HL-60/S4 treated with phorbol 12-myristate 13-acetate at 8.2 ng/mL for 4 days and 3 days (cell line): ENCODE measurements around the gene PRKAR1A.
"Not testable (repeated sequence)": the region's sequence is repeated elsewhere in the genome, so short reads cannot be mapped to it uniquely, and the experiment has no call there.

Source experiments
- in situ Hi-C: fragments of 300-500 bp; cut with MboI; formaldehyde crosslinking; loops from 2 replicates; pipeline ENCODE4 v1.15.0; 2022; ENCODE audit warnings: low sequenced_read_pairs

PRKAR1A gene

DNA sequence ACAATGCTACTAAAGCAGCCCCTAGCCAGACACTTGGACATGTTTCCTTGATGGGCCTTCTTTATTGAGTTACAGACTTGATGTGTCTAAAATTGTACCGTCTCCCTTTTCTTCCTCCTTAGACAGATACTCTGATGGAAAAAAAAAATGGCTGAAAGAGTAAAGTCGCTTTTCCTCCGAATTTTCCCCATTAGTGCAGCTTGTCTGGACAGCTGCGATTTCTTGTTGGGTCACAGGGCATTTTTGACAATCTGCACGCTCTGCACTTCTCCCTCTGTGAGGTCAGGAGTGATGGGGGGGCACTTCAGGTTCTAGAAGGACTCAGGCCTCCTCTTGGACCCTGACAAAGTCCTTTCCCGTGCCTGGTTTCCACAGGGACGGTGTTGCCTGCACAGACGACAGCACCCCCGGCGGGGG lies 968 bp upstream of the PRKAR1A start:
- in situ Hi-C loops, result no loop called here

DNA sequence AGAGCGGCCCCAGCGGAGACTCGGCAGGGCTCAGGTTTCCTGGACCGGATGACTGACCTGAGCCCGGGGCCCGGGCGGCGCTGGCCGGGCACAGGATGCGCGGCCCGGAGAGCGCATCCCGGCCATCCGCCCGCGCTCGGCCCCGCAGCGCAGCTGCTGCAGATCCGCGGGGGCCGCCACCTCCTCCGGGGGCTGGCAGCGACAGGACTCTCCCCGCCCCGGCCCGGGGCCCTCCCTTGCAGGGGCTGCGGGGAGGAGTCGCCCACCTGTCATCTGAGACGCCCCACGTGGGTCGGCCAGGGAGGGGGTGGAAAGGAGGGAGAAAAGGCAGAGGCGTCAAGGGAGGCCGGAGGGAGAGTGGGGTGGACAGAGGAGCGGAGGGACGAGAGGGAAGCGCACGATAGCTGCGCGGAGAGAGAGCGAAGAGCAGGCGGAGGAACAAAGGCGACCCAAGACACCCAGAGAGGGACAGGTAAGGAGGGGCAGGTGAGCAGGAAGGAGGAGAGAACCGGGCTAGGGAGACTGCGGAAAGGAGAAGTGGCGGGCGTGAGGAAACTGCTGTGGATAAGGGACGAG lies 471 bp upstream of the PRKAR1A start:
- in situ Hi-C loops, result no loop called here

DNA sequence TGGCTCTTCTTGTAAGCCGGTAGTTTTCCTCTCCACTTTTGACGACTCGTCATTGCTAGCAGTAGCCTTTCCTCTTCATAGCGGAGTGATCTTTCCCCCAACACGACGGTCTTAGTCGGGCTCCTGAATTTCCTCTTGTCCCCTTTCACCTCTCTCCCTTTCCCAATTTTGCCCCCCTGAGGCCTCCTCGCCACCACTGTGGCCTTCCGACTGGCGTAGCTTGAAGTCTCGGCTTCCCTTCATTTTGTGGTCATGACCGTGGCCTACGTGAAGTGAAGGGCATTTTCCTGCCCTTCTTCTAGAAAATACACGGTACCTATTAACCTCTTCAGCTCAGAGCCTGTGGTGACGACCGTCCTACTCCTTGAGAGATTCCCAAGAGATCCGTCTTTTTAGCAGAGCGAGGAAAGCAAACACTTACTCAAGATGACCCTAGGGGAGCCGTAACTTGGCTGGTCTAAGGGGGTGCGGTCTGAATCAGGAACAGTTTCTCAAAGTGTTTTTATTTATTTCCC lies 787 bp downstream of the PRKAR1A start:
- in situ Hi-C loops, result no loop called here

DNA sequence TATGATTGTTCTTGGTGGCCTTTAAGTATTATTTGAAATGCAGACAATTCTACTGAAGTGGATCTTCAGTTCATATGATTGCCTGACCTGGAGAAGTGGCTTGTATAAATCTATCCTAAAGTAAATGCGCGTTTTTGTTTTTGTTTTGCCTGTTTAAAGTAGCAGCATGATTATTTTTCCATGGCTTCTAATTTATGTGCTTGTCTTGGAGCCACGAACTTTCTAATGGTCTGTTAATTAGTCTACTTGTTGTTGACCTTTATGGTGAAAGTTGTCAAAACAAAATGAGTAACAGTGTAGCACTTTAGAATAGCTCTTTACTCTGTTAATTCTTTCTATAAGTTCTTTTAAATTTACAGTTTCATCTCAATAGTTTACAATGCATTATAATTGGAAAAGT lies 1.7 kb downstream of the PRKAR1A start:
- in situ Hi-C loops, result no loop called here

DNA sequence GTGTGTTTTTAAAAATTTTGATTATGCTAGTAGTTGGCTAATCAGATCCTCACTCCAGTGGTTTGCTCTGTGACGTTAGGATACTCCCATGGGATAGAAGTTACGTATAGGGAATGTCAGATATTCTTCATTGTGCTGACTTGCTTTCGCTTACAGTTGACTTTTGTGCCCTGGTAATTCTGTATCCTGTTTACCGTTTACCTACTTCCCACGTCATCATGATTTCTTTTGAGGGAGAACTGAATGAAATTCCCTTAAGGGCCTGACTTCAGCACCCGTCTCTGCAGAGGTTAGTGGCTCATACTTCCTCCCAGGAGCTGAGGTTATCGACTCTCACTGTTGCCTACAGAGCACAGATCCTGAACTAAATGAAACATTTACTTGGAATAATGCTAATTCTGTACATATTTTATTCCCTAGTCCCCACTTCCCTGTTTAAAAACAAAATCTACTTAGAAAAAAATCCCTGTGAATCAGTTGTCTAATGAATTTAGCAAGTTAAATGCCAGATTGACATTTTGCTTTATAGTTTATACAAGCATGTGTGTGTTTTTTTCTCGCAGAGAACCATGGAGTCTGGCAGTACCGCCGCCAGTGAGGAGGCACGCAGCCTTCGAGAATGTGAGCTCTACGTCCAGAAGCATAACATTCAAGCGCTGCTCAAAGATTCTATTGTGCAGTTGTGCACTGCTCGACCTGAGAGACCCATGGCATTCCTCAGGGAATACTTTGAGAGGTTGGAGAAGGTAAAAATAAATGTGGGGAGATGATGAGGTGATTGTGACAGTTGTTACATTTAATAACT lies 2.8 kb downstream of the PRKAR1A start:
- in situ Hi-C loops, result no loop called here

DNA sequence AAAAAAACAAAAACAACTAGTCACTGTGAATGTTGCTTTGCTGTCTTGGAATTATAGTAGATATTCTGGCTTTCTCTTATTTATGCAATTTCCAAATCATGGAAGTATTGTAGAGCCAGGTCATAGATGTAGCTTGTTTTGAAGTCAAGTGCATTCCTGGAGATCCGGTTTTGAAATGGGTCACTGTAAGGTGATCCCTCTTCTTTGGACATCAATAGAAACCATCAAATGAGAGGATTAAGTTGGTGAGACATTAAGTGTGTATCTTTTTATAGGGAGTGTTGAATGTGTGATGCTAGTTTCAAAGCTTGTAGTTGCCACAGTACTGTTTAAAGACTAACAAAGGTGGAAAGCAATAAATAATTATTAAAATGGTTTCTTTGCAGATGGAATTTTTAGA lies 4.5 kb downstream of the PRKAR1A start:
- in situ Hi-C loops, result no loop called here

DNA sequence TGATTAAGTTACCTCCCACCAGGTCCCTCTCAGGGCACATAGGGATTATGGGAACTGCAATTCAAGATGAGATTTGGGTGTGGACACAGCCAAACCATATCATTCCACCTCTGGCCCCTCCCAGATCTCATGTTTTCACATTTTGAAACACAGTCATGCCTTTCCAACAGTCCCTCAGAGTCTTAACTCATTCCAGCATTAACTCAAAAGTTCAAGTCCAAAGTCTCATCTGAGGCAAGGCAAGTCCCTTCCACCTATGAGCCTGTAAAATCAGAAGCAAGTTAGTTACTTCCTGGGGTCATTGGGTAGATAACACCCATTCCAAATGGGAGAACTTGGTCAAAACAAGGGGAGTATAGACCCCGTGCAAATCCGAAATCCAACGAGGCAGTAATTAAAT lies 5.4 kb downstream of the PRKAR1A start:
- in situ Hi-C loops, result not testable (repeated sequence)

DNA sequence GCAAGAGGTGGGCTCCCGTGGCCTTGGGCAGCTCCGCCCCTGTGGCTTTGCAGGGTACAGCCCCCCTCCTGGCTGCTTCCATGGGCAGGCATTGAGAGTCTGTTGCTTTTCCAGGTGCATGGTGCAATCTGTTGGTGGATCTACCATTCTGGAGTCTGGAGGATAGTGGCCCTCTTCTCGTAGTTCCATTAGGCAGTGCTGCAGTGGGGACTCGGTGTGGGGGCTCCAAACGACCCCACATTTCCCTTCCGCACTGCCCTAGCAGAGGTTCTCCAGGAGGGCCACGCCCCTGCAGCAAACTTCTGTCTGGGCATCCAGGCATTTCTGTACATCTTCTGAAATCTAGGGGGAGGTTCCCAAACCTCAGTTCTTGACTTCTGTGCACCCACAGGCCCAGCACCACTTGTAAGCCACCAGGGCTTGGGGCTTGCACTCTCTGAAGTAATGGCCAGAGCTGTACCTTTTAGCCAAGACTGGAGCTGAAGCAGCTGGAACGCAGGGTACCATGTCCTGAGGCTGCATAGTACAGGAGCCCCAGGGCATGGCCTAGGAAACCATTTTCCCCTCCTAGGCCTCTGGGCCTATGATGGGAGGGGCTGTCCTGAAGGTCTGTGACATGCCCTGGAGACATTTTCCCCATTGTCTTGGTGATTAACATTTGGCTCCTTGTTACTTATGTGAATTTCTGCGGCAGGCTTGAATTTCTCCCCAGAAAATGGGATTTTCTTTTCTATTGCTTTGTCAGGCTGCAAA lies 6.0 kb downstream of the PRKAR1A start:
- in situ Hi-C loops, result no loop called here

DNA sequence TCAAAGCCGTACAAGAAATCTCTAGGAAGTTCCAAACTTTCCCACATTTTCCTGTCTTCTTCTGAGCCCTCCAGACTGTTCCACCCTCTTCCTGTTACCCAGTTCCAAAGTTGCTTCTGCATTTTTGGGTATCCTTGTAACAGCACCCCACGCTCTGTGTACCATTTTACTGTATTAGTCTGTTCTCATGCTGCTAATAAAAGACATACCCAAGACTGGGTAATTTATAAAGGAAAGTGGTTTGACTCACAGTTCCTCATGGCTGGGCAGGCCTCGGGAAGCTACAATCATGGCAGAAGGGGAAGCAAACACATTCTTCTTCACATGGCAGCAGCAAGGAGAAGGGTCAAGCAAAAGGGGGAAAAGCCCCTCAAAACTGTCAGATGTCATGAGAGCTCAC lies 6.8 kb downstream of the PRKAR1A start:
- in situ Hi-C loops, result not testable (repeated sequence)

DNA sequence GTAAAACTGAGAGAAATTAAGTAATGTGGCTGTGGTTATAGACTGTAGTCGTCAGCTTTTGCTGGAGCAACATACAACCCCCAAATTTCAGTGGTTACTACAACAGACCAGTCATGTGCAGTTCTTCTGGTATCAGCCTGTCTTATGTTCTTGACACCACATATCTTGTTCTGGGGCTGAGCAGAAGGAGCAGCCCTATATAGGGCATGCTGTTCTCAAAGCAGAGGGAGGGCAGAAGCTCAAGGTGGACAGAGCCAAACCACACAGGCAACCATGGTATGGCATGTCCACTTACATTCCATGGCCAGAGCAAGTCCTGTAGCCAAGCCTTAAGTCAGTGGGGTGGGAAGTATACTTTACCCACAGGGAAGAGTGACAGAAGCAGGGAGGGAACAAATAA lies 7.7 kb downstream of the PRKAR1A start:
- in situ Hi-C loops, result no loop called here

DNA sequence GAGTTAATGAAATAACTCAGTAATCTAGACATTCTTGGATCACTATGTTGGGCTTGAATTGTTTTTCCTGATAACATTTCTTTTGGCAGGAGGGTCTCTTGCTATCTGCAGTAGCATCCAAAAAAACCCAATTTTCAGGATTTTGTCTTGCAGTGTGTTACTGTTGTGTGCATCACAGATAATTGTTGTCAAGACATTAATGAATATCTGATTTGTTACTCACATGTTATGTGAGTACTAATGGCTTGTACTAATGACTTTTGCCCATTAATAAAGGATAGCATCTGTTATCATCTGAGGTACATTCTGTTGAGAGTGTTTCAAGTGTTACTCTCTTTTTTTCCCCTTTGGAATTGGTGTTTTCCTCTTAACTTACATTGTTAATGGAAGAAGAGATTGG lies 10.0 kb downstream of the PRKAR1A start:
- in situ Hi-C loops, result no loop called here

DNA sequence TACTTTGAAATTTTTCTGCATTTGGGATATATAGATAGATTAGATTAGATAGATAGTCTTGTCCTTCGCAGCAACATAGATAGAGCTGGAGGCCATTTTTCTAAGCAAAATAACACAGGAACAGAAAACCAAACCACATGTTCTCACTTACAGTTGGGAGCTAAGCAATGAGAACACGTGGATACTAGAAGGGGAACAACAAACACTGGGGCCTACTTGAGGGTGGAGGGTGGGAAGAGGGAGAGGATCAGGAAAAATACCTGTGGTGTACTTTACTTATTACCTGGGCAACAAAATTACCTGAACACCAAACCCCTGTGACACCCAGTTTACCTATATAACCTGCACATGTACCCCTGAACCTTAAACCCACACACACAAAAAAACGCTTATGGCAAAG lies 14.3 kb downstream of the PRKAR1A start:
- in situ Hi-C loops, result loop anchor here (25.0 kb wide), 2 partner anchors 236 to 711 kb away; partner anchors contain the start of gene ABCA10

DNA sequence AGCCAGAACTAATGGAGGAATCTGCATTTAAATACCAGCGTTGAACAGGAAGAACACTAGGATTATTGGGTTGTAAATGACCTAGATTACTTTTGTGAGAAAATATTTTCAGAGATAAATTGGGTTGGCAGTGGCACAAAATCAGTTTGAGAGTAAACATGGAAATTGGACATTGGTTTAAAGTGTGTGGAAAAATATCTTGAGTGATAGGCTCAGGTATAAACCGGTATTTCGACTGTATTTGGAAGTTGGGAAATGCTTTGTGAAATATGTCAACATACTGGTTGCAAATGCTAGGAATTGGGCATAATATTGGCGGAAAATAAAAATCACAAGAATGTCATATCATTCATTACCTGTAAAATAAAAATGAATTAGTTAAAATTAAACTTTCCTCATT lies 15.1 kb downstream of the PRKAR1A start:
- in situ Hi-C loops, result loop anchor here (25.0 kb wide), 2 partner anchors 235 to 710 kb away; partner anchors contain the start of gene ABCA10

DNA sequence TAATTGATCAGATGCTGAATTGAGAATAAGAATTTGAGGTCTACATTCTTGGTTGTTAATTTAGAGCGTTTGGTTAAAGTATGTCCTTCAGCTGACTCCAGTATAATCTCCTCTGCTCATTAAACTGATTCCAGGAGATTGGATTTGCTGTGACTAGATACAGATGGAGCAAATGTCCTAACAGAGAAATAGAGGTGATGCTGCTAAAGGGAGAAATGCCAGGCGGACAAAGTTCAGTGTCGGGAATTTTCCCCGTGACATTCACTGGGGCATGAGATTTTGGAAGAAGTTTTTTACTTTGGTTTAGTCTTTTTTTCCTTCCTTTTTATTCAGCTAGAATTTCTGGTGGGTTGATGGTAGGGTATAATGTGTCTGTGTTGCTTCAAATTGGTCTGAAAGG lies 19.0 kb downstream of the PRKAR1A start:
- in situ Hi-C loops, result loop anchor here (25.0 kb wide), 2 partner anchors 231 to 706 kb away; partner anchors contain the start of gene ABCA10

DNA sequence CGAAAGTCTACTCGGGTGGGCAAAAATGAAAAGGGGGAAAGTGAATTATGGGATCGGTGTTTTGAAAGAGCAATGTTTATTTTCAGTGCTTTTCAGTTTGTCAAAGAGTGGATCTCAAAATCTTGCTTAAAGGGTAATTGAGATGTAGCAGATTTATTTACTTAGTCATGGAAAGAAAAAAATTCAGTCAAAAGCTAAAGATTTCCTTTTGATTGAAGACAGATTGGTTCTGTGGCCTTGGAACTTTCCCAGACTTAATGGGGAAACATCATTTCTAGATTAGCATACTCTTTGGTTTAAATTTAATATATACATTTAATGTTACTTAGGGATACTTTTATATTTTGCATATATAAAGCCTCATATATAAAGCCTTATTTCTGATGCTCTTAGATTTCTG lies 20.6 kb downstream of the PRKAR1A start:
- in situ Hi-C loops, result loop anchor here (25.0 kb wide), 2 partner anchors 229 to 704 kb away; partner anchors contain the start of gene ABCA10

DNA sequence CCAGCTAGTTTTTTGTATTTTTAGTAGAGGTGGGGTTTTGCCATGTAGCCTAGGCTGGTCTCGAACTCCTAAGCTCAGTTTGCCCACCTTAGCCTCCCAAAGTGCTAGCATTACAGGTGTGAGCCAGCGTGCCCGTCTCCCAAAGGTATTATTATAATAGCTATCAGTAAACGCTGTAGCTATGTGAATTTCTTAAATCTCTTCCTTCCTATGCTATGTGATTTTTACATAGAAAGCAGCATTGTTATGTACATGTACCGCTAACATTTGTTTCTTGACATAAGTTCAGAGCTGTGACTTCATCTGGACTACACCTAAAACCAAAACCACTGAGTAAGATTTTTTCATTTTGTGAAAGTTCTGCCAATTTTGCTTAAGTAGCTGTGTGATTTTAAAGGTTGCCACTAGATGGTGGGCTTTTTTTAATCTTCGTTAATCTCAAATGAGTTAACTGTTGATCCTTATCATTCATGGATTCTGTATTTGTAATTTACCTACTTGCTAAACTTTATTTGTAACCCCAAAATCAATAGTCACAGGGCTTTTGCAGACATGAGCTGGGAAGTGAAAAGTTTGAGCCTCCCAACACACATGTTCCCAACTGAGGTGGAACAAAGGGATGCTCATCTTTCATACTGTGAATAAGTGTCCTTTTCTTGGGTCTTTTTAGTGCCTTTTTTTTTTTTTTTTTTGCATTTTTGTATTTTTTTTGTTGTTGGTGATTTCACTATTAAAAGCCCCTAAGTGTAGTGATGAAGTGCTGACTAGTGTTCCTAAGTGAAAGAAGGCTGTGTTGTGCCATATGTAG lies 21.9 kb downstream of the PRKAR1A start:
- in situ Hi-C loops, result loop anchor here (25.0 kb wide), 2 partner anchors 228 to 703 kb away; partner anchors contain the start of gene ABCA10

DNA sequence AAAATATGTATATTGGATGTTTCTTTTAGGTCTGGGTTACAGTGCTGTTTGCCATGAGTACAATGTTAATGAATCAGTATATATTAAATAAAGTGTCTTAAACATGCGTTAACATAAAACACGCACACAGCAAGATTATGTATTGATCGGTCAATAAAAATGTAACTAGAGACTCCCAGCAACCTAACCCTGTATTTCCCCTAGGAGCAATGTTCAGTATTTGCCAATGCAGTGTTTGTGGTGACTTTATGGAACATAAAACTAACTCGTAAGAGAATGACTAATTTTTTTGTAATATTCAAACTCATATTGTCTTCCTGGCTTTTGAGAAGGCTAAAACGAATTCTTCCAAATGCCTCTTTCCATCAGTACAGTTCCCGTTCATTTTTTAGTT lies 22.5 kb downstream of the PRKAR1A start:
- in situ Hi-C loops, result loop anchor here (25.0 kb wide), 2 partner anchors 228 to 703 kb away; partner anchors contain the start of gene ABCA10

DNA sequence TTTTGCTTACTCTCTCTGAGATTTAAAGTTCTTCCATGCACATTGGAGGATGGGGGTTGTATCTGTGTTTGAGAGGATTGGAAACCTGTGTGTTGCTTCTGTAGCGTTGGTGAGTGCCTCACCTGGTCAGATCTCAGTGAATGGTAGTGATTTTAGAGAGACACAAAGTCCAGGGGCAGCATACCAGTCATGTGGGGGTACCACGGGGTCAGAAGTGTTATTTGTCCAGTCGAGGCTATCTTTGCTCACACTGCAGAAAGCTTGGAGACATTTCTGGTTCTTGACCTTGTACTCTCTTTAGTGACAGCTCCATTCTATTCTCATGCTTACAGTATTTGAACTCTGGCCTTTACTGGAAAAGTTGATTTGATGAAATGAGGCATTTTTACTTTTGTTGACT lies 23.7 kb downstream of the PRKAR1A start:
- in situ Hi-C loops, result loop anchor here (25.0 kb wide), 2 partner anchors 226 to 701 kb away; partner anchors contain the start of gene ABCA10

DNA sequence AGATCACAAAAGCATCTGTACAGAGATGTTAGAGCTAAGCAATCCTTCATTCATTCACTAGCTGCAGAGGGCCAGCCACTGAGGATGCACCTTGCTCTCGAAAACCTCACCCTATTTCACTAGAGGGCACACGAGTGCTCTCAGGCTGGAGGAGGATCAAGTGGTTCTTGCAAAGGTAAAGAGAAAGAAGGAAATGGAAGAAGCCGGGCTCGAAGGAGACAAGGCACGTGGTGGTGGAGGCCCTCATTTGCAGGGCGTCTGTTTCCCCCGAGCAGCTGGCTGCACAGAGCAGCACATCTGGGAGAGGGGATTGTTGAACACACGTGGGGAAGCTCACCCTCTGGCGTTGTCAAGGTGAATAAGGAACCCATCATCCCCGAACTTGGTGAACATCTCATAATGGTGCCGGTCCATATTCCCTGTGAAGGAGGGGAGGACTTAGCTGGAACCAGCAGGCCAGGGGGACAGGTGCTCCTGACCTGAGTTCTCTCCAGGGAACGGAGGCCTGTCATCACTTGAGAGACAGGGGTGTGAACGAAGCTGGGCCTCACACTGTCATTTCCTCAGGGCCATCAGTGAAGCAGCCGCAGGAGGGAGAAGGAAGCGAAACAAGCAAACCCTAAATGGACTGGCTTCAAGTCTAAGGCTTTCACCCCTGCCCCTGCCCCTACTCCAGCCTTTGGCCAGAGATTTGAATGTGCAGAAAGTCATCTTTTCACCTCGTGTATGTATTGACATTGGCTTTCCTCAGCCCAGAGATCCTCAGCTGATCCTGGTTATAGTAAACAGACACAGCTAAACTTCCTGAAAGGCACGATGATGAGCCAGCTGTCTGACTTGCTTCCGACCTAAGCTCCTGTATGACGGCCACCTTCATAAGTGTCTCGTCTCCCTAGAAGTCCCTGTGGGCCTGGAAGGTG lies 27.6 kb downstream of the PRKAR1A start:
- in situ Hi-C loops, result loop anchor here (25.0 kb wide), 2 partner anchors 222 to 697 kb away; partner anchors contain the start of gene ABCA10
